GM21717 (cell line): ENCODE measurements around the gene KSR1.

Experiments
- ATAC-seq: cut with Tn5 transposase; IDR thresholded peaks from one replicate; pipeline ENCODE4 v1.9.1; 2021; ENCODE audit warnings: mild to moderate bottlenecking, moderate library complexity; ENCODE audit not compliant: unreplicated experiment

Gene KSR1

DNA sequence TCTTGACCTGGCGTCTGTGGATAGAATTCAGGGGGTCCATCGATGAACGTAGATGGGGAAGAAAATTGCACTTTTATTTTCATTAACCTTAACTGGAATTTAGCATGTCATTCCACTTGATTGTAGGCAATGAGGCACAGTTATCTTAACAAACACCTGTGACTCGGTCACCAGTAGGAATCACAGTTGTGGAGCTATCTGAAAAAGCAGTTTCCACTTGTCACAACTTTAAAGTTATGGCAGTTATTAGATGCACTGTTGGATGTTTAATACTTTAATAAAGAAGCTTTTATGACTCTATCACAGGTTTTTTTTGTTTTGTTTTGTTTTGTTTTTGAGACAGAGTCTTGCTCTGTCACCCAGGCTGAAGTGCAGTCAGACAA lies 91.0 kb downstream of the KSR1 start:
- no peak for ATAC-seq

DNA sequence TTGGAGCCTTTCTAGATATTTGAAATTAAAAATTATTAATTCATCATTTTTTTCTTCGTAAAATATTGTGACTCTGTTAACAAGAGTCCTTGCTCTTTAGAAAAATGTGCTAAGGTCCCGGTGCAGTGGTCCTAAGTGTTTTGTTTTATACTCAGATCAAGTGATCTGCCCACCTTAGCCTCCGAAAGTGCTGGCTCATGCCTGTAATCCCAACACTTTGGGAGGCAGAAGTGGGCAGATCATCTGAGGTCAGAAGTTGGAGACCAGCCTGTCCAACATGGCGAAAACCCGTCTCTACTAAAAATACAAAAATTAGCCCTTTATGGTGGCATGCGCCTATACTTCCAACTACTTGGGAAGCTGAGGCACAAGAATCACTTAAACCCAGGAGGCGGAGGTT lies 92.1 kb downstream of the KSR1 start:
- ATAC-seq, result no peak

DNA sequence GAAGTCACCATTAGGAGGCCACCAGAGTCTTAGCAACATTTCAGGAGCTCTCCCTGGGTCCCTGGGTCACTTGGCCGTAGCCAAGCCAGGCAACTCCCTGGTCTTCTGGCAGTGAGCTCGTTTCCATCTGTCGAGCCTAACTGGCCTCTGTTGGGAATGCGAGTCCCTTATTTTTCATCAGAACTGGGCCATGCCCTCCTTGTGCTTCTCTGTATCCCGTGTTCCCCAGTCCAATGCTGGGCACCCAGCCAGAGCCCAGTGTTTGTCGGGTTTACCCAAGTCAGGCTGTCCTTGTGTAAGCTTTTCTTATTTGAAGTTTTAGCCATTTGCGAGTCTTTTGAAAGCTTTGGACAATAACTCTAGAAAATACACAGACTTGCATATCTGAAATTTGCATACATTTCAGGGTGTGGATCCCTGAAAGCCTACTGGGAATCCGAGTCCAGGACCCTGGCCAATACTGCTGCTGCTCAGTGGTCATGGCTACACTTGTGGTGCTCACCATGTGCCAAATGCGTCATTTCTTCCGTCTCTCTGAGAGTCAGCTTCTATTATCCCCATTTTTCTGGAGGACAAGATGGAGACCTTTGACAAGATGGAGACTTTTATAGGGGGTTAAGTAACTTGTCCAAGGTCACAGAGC lies 93.1 kb downstream of the KSR1 start:
- no peak for ATAC-seq

DNA sequence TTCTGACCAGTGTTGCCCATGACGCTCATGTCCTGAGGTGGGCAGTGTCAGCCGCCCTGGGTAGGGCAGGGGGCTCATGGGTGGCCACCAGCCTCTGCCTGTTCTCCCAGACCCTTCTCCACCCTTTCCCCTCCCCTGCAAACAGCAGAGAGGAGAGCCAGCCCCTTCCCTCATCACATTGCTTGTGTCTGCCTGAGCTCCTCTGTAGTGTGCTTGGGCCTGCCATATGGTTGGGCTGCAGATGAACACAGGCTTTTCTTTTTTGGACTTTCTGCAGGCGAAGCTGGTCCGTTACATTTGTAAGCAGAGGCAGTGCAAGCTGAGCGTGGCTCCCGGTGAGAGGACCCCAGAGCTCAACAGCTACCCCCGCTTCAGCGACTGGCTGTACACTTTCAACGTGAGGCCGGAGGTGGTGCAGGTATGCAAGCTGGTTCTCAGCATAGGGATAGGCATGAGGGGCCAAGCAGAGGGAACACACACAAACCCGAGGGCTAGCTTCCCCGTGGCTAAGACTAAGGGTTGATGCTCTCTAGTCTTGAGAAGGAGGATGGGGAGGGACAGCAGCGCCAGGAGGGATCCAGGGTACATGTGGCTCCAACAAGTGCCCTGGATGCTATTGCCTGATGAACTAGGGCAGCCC lies 94.2 kb downstream of the KSR1 start:
- ATAC-seq, result no peak

DNA sequence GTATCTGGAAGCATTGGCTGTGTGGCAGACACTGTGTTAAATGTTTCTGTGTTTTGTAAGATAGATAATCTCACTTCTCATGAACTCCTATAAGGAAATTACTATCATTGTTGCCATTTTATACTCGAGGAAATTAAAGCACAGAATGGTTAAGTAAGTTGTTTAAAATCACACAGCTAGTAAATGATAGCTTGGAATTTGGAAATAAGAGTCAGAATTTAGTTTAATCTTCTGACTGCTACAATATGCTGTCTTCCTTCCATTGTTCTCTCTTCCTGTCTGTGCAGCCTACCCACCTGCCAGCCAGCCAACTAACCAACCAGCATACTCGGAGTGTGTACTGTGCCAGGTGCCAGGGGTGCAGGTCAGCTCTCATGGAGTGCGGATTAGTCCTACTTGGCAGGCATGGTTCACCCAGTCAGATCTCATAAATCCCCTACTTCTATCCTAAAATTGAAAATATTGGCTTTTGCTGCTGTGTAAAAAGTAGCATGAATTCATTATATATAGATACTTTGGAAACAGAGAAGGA lies 94.8 kb downstream of the KSR1 start:
- ATAC-seq, result no peak

DNA sequence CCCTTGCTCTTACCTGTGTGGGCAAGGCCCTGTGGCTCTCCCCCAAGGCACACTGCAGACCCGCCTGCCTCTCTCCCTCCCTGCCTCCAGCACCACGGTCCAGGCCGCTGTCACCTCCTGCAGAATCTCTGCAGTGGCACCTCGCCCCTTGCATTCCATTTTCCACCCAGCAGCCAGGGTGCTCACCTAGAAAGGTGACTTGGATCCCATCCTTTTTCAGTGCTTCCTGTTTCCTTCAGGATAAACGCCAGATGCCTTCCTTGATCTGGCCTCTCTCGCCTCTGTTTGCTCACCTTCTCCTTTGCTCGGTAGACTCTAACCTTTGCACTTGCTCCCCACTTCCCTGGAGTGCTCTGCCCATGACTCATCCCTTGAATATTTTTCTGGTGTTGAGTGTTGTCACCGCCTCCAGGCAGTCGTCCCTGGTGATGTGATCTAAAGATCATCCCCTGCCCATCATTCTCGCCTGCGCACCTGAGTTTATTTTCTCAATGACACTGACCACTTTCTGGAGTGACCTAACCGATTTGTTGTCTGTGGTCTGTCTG lies 95.5 kb downstream of the KSR1 start:
- no peak for ATAC-seq

DNA sequence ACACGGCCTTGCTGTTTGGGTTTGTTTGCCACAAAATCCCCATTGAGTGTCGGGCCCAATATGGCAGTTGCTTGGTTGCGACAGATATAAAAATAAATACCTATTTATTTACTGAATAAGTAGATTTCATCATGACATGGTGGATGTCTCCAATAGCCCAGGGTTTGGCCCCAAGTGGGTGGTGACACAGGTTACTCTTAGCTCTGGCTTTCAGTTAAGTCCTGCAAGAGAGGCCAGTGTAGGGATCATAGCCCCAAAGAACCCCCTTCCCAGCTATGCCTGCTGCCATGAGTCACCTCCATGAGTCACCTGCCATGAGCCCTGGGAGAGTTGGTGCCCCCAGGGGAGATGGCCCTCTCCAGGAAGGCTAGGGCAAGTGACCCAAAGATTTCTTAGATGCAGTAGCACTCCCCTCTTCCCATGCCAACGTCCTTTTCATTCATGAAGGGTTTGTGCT lies 96.1 kb downstream of the KSR1 start:
- ATAC-seq, result no peak

DNA sequence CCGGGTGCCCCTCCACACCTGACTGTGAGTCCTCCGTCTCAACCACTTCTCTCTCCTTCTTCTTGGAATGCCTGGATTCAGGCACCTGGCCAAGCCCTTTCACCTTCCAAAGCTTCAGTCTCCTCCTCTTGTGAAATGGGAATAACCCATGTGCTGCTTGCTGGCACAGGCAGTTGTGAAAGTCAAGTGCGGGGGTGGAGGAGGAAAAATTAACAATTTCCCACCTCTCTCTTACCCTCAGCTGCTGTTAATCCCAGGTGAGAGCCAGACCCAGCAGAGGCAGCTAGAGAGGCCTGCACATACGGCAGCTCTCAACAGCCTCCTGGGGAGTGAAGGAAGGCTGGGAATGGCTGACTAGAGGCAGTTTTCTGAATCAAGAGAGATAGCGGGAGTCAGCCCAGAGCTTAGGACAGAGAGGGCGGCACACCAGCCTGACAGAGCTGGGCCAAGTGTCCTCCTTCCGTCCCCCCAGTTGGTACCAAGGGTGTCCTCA lies 96.8 kb downstream of the KSR1 start:
- ATAC-seq, result no peak

DNA sequence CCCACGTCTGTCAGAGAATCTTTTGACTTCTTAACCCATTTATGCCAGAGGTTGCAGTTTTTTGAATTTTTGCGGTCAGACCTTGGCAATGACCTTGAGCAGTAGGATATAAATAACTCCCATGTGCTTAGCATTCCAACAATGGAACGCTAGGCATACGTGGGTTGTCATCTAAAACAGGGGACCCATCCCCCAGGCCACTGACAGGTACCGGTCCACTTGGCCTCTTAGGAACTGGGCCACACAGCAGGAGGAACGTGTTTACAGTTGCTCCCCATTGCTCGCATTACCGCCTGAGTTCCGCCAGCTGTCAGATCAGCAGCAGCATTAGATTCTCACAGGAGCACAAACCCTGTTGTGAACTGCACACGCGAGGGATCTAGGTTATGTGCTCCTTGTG lies 97.9 kb downstream of the KSR1 start:
- ATAC-seq, result no peak

DNA sequence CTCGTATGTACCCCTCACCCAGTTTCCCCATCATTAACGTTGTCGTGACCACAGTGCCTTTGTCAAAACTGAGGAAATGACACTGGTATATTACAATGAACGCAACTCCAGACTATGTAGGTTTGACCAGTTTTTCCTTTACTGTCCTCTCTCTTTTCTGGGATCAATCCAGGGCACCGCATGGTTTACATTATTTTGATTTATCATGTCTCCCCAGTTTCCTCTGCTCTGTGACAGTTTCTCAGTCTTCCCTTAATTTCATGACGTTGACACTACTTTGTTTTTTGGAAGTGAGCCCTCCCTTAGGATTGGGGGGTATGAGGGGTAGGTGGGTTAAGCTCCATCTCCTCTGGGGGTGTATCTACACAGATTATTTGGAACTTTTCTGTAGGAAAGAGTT lies 98.7 kb downstream of the KSR1 start:
- no peak for ATAC-seq

DNA sequence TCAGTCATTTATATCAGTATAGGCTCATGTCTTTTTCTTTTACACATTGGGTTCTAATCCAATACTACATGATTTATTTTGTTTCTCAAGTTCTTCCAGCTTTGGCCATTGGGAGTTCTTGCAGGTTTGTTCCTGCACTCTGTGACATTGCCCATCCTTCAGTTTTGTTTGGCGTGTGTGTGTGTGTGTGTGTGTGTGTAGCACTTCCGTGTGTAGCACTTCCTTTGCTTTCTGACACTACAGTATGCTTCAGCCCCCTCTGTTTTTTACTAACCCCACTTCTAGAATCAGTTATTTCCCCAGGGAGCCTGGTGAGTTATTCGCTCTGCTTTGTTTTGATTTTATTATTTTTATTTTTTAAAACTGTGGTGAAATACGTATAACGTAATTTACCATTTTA lies 99.1 kb downstream of the KSR1 start:
- no peak for ATAC-seq

DNA sequence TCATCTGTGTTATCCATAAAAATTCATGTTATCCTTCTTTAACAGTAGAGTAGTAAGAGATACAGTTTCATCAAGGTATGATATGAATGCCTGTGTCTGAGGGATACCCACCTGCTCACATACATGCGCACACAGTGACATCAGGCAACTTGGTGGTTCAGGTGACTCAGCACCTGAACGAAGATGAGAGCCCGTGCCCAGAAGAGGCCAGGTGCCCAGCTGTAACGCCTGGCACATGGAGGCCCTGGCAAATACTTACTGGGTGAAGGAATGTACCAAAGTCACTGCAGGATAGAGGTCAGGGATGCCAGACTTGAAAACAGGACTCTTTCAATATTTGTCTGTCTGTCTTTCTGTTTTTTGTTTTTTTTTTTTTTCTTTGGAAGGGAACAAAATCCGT lies 102.1 kb downstream of the KSR1 start:
- ATAC-seq, result no peak

DNA sequence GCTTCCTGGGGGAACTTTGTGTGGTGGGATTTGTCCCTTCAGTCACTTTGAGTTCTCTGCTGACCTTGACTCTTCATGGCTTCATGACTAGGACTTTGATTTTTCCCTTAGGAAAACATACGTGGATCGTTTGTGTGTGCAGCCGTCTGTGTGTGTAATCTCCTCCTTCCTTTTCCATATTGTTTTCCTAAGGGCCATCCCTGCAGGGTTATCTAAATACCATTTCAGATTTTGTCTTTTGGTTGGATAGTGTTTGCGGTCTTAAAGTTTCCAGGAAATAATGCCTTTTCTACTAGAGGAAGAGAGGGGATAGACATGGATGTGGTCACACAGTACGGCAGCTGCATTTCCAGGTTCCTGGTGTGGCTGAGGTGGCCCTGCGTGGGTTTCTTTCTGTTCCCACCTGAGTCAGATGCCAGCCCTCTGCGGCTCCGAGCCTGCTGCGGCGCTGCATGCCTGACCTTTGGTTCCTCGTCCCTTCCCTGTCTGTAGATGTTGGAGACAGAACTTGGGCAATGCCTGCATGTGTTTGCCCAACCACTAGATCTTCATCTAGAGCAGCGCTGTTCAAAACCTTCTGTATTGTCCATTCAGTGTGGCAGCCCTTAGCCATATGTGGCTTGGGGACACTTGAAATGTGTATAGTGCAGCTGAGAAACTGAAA lies 102.7 kb downstream of the KSR1 start:
- ATAC-seq, result no peak

DNA sequence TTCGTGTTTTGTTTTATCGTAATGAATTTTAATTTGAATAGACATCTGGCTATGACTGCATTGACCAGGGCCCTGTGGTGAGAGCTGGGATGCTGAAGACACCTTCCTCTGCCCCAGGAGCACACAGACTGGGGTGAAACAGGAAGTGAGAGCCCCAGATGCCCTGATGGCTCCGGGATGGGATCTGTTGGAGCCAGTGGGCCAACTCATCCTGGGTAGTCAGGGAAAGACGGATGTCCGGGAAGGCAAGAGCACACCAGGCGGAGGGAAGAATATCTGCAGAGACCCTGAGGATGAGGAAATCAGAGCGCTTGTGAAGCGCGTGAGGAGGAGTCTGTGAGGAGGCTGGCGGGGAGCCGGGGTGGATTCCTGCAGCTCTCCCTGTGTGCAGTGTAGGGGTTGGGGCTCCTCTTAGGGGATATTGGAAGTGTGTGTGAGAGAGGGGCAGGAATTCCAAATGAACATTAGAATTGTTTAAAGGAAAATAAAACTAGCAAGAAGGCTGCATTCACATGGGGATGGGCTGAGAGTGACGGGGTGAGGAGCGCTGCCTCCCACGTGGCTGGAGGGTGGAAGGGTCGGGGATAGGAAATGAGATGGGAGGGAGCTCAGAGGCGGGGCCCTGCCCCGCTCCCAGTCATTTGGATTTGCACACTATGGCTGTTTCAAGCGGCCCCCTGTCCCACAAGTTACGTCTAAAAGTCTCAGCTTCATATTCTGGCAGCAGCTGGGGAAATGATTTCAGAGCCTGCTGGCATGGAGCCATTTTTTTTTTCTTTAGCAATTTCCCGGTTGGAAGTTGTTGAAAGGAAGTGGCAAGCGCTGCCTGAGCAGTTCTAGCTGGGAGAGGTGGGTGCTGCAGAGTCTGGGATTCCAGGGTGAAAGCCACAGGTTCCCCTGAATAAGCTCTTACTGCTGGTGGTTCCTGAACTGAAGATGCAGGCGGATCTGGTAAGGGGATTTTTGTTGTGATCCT lies 103.5 kb downstream of the KSR1 start:
- no peak for ATAC-seq

DNA sequence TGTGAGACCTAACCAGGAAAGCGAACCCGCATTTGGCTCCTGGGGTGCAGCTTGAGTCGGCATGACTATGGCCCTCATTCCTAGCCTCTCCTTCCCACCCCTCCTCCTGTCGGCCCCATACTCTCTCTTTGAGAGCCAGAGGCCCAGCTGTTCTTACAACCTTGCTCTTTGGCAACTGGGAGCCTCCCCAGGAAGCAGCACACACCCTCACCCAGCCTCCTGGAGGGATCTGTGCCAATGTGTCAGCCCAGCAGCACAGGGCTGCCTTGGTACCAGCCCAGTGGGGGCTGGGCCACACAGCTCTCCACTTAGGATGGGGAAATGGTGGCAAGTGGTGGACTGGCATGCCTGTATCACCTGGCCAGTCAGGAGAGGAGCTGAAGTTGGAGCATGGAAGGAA lies 104.4 kb downstream of the KSR1 start:
- no peak for ATAC-seq

DNA sequence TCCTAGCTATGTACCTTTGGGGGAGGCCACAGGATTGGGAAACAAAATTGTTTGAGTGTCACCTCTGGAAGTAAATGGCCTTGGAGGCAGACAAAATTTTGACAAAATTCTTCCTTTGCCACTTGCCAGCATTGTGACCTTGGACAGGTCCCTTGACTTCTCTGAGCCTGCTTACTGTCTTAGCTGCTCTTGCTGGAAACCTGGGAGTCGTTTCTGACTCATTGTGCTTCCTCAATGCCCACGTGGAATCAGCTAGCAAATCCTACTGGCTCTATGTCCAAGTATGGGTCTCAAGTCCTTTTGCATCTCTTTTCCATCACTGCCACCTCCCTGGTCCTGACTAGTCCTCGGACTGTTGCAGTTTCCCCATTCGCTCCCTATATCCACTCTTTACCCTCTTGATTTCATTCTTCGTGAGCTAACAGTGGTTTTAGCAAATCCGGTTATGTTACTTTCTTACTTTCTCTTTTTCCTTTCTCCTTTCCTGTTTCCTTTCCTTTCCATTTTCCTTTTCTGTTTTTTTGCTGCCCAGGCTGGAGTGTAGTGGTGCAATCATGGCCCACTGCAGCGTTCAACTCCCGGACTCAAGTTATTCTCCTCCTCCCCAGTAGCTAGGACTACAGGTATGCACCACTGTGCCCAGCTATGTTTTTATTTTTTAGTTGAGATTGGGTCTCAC lies 106.7 kb downstream of the KSR1 start:
- ATAC-seq, result no peak

DNA sequence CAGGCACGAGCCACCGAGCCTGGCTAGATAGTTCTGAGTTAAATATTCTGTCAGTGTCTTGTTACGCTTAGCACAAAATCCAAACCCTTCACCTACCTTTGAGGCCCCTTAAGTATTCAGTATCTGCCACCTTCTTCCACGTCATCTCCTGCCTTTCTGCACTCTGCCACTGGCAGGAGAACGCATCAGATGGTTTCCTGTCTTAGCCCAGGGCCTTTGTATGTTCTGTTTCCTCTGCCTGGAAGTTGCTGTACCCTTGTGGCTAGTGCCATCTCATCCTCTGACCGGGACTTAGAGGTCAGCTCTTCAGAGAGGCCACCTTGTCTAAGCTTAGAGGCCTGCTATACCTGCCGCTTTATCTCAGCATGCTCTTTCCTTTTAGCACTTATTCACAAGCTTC lies 107.3 kb downstream of the KSR1 start:
- no peak for ATAC-seq

DNA sequence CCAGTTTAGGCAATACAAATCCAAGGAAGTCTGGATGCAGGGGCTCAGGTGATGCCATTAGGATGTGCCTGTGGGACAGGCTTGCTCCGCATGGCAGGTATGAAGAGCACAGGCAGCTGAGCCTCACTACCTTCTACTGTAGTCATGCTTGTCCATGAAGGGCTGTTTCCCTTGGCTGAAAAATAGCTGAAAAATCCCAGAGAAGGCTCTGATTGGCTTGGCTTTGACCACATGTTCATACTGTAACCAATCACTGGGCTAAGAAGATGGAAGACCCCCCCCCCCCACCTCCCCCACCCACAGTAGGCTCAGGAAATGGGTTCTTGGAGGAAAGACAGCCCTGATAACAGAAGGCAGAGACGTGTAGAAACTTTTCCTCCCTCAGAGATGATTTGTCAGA lies 108.2 kb downstream of the KSR1 start:
- ATAC-seq, result no peak

DNA sequence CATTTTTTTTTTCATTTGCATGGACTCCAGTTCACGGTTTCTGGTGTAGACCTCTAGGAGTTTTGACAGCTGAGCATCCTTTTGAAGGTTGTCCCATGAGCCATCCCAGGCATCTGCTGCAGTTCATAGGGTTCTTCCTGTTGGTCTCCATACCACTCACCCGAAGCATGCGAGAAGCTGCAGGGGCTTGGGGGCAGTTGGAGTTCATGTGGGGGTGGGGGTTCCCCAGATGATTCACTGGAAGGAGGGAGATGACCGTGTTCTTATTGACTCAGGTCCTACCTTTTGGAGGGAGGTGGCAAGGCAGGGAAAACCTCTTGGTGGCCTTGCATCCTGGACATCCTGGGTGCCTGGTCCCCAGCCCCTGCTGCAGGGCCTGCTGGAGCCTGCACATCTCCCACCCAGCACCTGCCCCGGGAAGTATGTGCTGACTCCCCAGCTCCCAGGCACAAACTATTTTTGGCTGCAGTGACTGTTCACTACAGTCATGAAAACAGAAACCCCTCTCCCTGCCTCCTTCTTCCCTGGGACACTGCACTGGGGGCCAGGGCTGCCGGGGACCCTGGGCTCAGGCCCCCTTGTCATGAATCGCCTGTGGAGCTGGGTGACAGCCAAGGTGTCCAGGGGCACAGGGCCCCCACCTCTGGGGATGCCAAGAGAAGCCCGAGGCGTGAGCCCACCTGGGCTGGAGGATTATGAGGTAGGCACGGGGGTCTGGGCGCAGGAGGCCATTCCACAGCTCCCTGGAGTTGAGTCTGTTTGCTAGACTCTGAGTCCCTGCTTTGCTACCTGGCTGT lies 109.8 kb downstream of the KSR1 start:
- ATAC-seq, result no peak
